ENCODE measurements around the gene TEX51.

TEX51 gene

DNA sequence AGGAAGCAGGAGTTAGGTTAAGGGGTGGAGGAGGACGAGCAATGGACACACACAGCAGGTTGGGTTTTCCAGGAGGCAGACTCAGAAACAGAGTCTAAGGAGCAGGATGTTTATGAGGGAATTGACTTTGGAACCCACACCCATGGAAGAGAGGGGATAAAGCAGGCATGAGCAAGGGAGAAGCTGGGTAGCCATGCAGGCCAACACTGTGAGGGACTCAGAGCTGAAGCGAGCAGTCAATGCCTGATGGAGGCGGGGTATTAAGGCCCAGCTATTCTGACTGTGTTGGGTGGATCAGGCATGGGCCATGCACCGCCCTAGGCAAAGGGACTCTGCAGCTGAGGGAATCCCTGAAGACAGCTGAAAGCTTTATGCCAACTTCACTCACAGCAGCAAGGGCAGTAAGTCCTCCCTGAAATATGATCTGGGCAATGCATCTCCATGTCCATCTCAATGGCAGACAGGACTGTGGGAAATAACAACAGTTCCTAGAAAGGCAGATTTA is 37.6 kb downstream of the TEX51 start:
- H3K27ac ChIP-seq (ENCODE audit: insufficient read depth in 1 of 2, low read depth in 1 of 2, low read length in 2 of 2, poor library complexity in 1 of 2, severe bottlenecking in 2 of 2) = no peak overlapping the region
- no peak for DNase-seq
- WGBS (ENCODE audit: insufficient coverage) = 97% methylated on average over 4 of the region's 4 CpGs
- POLR2A ChIA-PET = no interaction called here
- H3K36me3 ChIP-seq (ENCODE audit: control insufficient read depth in 4 of 4, insufficient read depth in 4 of 4, low read length in 3 of 4) = no peaks in the 10 kb centered on the region
- peaks cover 0 to 4% (median 0%) of the 10 kb centered on the region in 5 experiments for H3K27me3 ChIP-seq (replicated peaks in 2 of 5; ENCODE audit: control insufficient read depth in 4 of 5, insufficient read depth in 5 of 5, low read length in 4 of 5)
- no peaks in the 10 kb centered on the region for H3K4me1 ChIP-seq (ENCODE audit: control extremely low read depth in 1 of 4, control insufficient read depth in 4 of 4, insufficient read depth in 4 of 4, low read length in 3 of 4)
- CTCF ChIA-PET = no interaction called here
- H3K4me3 ChIP-seq (ENCODE audit: control insufficient read depth in 1 of 7, extremely low read depth in 1 of 7, insufficient read depth in 4 of 7, low read depth in 2 of 7, low read length in 6 of 7) = no peak overlapping the region
- H3K9me3 ChIP-seq (ENCODE audit: control extremely low read depth in 1 of 5, control insufficient read depth in 4 of 5, insufficient read depth in 2 of 5, low read depth in 1 of 5, low read length in 4 of 5) = peaks cover 0 to under 1% (median 0%) of the 10 kb centered on the region in 5 experiments

DNA sequence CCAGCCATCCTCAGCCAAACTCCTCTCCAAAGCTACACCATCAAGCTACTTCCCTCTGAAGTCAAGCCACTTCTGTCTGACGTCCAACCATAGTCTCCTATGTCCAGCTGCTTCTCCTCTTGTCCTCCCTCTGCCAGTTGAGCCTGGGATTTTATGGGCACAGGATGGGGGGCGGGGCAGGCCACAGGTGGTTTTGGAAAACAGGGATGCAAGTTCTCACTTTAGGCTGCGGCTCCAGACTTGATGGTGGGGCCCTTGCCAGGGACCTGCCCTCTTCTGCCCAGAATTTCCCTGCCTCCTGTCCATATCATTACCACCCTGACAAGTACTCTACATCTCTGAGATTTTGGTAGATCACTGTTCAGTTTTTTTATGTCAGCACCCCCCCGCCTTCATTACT is 41.6 kb downstream of the TEX51 start:
- DNase-seq = no peak
- ChIA-PET POLR2A (no interaction called here), CTCF (no interaction called here)
- Histone ChIP-seq H3K9me3 (ENCODE audit: control extremely low read depth in 1 of 5, control insufficient read depth in 4 of 5, insufficient read depth in 2 of 5, low read depth in 1 of 5, low read length in 4 of 5) (peaks cover 0 to 11% (median 4%) of the 10 kb centered on the region in 5 experiments), H3K4me3 (ENCODE audit: control insufficient read depth in 1 of 7, extremely low read depth in 1 of 7, insufficient read depth in 4 of 7, low read depth in 2 of 7, low read length in 6 of 7) (no peak overlapping the region), H3K36me3 (ENCODE audit: control insufficient read depth in 4 of 4, insufficient read depth in 4 of 4, low read length in 3 of 4) (no peaks in the 10 kb centered on the region), H3K4me1 (ENCODE audit: control extremely low read depth in 1 of 4, control insufficient read depth in 4 of 4, insufficient read depth in 4 of 4, low read length in 3 of 4) (peaks cover 0 to 3% (median 0%) of the 10 kb centered on the region in 4 experiments), H3K27me3 (replicated peaks in 2 of 5; ENCODE audit: control insufficient read depth in 4 of 5, insufficient read depth in 5 of 5, low read length in 4 of 5) (peaks cover 0 to 7% (median 0%) of the 10 kb centered on the region in 5 experiments), H3K27ac (ENCODE audit: insufficient read depth in 1 of 2, low read depth in 1 of 2, low read length in 2 of 2, poor library complexity in 1 of 2, severe bottlenecking in 2 of 2) (no peak overlapping the region)
- 100% methylated on average over 3 of the region's 4 CpGs for WGBS (ENCODE audit: insufficient coverage)

- ChIA-PET POLR2A (no interaction called here), CTCF (interaction anchor here (1.1 kb wide), 1 partner anchor 54 kb away, joined by 3 read pairs; no protein-coding TSS in a partner anchor)
- 57% methylated on average over 4 of the region's 5 CpGs for WGBS (ENCODE audit: insufficient coverage)
- peaks cover 0 to 11% (median 4%) of the 10 kb centered on the region in 5 experiments for H3K9me3 ChIP-seq (ENCODE audit: control extremely low read depth in 1 of 5, control insufficient read depth in 4 of 5, insufficient read depth in 2 of 5, low read depth in 1 of 5, low read length in 4 of 5)
- H3K36me3 ChIP-seq (ENCODE audit: control insufficient read depth in 4 of 4, insufficient read depth in 4 of 4, low read length in 3 of 4) = no peaks in the 10 kb centered on the region
- DNase-seq = no peak
- peaks cover 0 to 4% (median 0%) of the 10 kb centered on the region in 4 experiments for H3K4me1 ChIP-seq (ENCODE audit: control extremely low read depth in 1 of 4, control insufficient read depth in 4 of 4, insufficient read depth in 4 of 4, low read length in 3 of 4)
- peaks cover 0 to 3% (median 0%) of the 10 kb centered on the region in 5 experiments for H3K27me3 ChIP-seq (replicated peaks in 2 of 5; ENCODE audit: control insufficient read depth in 4 of 5, insufficient read depth in 5 of 5, low read length in 4 of 5)
- no peak overlapping the region for H3K4me3 ChIP-seq (ENCODE audit: control insufficient read depth in 1 of 7, extremely low read depth in 1 of 7, insufficient read depth in 4 of 7, low read depth in 2 of 7, low read length in 6 of 7)
- no peak overlapping the region for H3K27ac ChIP-seq (ENCODE audit: insufficient read depth in 1 of 2, low read depth in 1 of 2, low read length in 2 of 2, poor library complexity in 1 of 2, severe bottlenecking in 2 of 2)
Measured at GRCh38 chr2:126942427-126943203, 43.9 kb downstream of the TEX51 start.

DNA sequence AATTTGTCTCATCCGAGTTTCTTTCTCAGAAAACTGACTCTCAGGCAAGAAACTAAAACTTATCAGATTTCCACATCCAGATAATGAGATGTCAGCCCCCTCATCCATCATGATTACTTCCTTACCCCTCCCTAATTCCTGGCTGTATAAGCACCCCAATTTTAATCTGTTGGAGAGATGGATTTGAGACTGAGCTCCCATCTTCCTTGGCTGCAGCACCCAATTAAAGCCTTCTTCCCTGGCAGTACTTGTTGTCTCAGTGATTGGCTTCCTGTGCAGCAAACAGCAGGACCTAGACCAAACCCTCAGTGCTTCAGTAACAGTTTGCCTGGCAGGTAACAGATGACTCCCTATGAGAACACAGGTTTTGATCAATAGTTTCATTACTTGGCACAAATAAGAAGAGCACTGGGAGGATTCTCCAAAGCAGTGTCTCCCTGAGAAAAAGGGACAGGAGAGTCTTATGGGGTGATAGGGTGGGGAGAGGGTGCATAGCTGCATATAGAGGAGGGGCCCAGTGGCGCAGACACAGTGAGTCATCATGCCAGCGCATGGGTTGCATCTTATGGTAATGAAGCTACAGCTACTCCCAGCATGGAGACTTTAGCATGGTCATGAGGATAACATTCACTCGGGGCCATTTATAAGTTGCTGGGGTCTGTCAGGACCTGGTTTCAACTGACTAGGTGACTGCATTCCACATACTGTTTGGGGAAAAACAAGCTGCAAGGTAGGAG is 45.1 kb downstream of the TEX51 start:
- Histone ChIP-seq H3K9me3 (ENCODE audit: control extremely low read depth in 1 of 5, control insufficient read depth in 4 of 5, insufficient read depth in 2 of 5, low read depth in 1 of 5, low read length in 4 of 5) (peaks cover 0 to 11% (median 4%) of the 10 kb centered on the region in 5 experiments), H3K36me3 (ENCODE audit: control insufficient read depth in 4 of 4, insufficient read depth in 4 of 4, low read length in 3 of 4) (no peaks in the 10 kb centered on the region), H3K27me3 (replicated peaks in 2 of 5; ENCODE audit: control insufficient read depth in 4 of 5, insufficient read depth in 5 of 5, low read length in 4 of 5) (peaks cover 0 to 3% (median 0%) of the 10 kb centered on the region in 5 experiments), H3K4me3 (ENCODE audit: control insufficient read depth in 1 of 7, extremely low read depth in 1 of 7, insufficient read depth in 4 of 7, low read depth in 2 of 7, low read length in 6 of 7) (no peak overlapping the region), H3K27ac (ENCODE audit: insufficient read depth in 1 of 2, low read depth in 1 of 2, low read length in 2 of 2, poor library complexity in 1 of 2, severe bottlenecking in 2 of 2) (no peak overlapping the region), H3K4me1 (ENCODE audit: control extremely low read depth in 1 of 4, control insufficient read depth in 4 of 4, insufficient read depth in 4 of 4, low read length in 3 of 4) (peaks cover 0 to 4% (median 0%) of the 10 kb centered on the region in 4 experiments)
- ChIA-PET POLR2A (no interaction called here), CTCF (interaction anchor here (1.1 kb wide), 1 partner anchor 55 kb away, joined by 3 read pairs; no protein-coding TSS in a partner anchor)
- no peak for DNase-seq
- WGBS (ENCODE audit: insufficient coverage) = 100% methylated on average over 3 of the region's 4 CpGs

DNA sequence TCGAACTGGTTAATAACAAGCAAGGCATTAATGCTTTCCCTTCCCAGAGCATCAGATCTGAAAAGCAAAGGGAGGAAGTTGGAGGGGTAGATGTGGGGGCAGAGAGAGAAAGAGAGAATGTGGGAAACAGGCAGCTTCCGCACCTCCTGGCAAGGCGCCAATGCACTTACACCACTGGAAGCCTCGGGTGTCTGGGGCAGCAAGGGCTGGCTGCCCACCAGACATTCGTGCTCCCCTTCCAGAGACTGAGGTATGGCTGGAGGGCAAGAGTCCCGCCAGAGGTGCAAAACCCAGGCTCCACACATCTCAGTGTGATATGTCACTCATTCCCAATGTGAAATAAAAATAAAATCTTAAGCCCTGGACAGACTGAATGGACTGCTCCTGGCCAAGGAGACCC is 46.4 kb downstream of the TEX51 start:
- ChIA-PET CTCF (no interaction called here), POLR2A (no interaction called here)
- H3K4me3 ChIP-seq (ENCODE audit: control insufficient read depth in 1 of 7, extremely low read depth in 1 of 7, insufficient read depth in 4 of 7, low read depth in 2 of 7, low read length in 6 of 7) = no peak overlapping the region
- H3K4me1 ChIP-seq (ENCODE audit: control extremely low read depth in 1 of 4, control insufficient read depth in 4 of 4, insufficient read depth in 4 of 4, low read length in 3 of 4) = peaks cover 0 to 4% (median 0%) of the 10 kb centered on the region in 4 experiments
- WGBS (ENCODE audit: insufficient coverage) = 4% methylated on average over 3 of the region's 6 CpGs
- H3K36me3 ChIP-seq (ENCODE audit: control insufficient read depth in 4 of 4, insufficient read depth in 4 of 4, low read length in 3 of 4) = no peaks in the 10 kb centered on the region
- peaks cover 0 to 11% (median 4%) of the 10 kb centered on the region in 5 experiments for H3K9me3 ChIP-seq (ENCODE audit: control extremely low read depth in 1 of 5, control insufficient read depth in 4 of 5, insufficient read depth in 2 of 5, low read depth in 1 of 5, low read length in 4 of 5)
- H3K27ac ChIP-seq (ENCODE audit: insufficient read depth in 1 of 2, low read depth in 1 of 2, low read length in 2 of 2, poor library complexity in 1 of 2, severe bottlenecking in 2 of 2) = no peak overlapping the region
- peaks cover 0 to 3% (median 0%) of the 10 kb centered on the region in 5 experiments for H3K27me3 ChIP-seq (replicated peaks in 2 of 5; ENCODE audit: control insufficient read depth in 4 of 5, insufficient read depth in 5 of 5, low read length in 4 of 5)
- peak in 2 of 3 donors; percentile 30 to 32 for DNase-seq

DNA sequence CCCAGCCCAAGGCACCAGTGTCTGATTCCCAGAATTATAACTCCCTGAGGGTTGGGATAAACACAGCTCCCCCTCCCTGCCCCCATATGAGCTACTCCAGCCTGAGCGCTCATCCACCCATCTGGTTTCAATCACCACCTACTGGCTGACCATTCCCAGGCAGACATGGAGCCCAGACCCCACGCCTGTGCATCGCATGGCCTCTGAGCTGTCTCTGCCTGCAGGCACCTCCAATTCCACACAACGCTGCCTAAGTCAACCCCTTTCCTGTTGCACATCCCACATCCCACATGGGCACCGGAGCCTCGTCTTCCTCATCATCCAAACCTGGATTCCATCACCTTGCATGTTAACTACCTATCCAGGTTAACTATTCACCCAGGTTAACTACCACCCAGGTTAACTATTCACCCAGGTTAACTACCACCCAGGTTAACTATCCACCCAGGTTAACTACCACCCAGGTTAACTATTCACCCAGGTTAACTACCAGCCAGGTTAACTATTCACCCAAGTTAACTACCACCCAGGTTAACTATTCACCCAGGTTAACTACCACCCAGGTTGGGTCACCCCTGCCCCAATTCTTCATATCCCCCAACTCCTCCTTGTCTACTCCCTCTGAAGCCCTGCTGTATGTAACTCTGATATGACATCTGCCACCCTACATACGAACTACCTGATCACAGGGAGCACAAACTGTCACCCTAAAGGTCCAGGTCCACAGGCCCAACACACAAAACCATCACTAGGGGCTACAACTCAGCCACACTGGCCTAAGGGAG is 47.8 kb downstream of the TEX51 start:
- Histone ChIP-seq H3K27ac (ENCODE audit: insufficient read depth in 1 of 2, low read depth in 1 of 2, low read length in 2 of 2, poor library complexity in 1 of 2, severe bottlenecking in 2 of 2) (no peak overlapping the region), H3K27me3 (replicated peaks in 2 of 5; ENCODE audit: control insufficient read depth in 4 of 5, insufficient read depth in 5 of 5, low read length in 4 of 5) (peaks cover 0 to 3% (median 0%) of the 10 kb centered on the region in 5 experiments), H3K4me1 (ENCODE audit: control extremely low read depth in 1 of 4, control insufficient read depth in 4 of 4, insufficient read depth in 4 of 4, low read length in 3 of 4) (peaks cover 0 to 4% (median 0%) of the 10 kb centered on the region in 4 experiments), H3K36me3 (ENCODE audit: control insufficient read depth in 4 of 4, insufficient read depth in 4 of 4, low read length in 3 of 4) (no peaks in the 10 kb centered on the region), H3K4me3 (ENCODE audit: control insufficient read depth in 1 of 7, extremely low read depth in 1 of 7, insufficient read depth in 4 of 7, low read depth in 2 of 7, low read length in 6 of 7) (no peak overlapping the region), H3K9me3 (ENCODE audit: control extremely low read depth in 1 of 5, control insufficient read depth in 4 of 5, insufficient read depth in 2 of 5, low read depth in 1 of 5, low read length in 4 of 5) (peaks cover 0 to 11% (median 4%) of the 10 kb centered on the region in 5 experiments)
- DNase-seq = no peak
- ChIA-PET CTCF (no interaction called here), POLR2A (no interaction called here)
- WGBS (ENCODE audit: insufficient coverage) = 87% methylated on average over 6 of the region's 7 CpGs

All from common myeloid progenitor, CD34-positive (primary cell).